Measurements from ENCODE around the gene HOXD13.

Gene HOXD13

GRCh38 chr2:176092270-176093144, at the start of gene HOXD13 (continued):
- TF ChIP-seq REPIN1 (tag by site-specific recombination; IDR thresholded peaks at IDR 0.05; ENCODE audit: low read depth) (no peak), ZNF692 (tag by site-specific recombination; IDR thresholded peaks at IDR 0.05) (peak; percentile 86), PRDM2 (tag by site-specific recombination; IDR thresholded peaks at IDR 0.05; ENCODE audit: borderline replicate concordance) (no peak), PRDM10 (tag by site-specific recombination; IDR thresholded peaks at IDR 0.05) (peak; percentile 24; the same call in 1 of the 2 replicates), SP7 (tag by site-specific recombination; IDR thresholded peaks at IDR 0.05) (no peak), KLF7 (tag by site-specific recombination; IDR thresholded peaks at IDR 0.05; ENCODE audit: borderline replicate concordance) (no peak), CTCF (tag by site-specific recombination; IDR thresholded peaks at IDR 0.05) (no peak), ZFHX2 (tag by site-specific recombination; conservative IDR thresholded peaks at IDR 0.05) (no peak; the same call in none of the 2 replicates), ZNF140 (tag by site-specific recombination; IDR thresholded peaks at IDR 0.05) (no peak), ZNF76 (tag by site-specific recombination; IDR thresholded peaks at IDR 0.05; ENCODE audit: borderline replicate concordance, low read depth) (no peak), ZIC2 (tag by site-specific recombination; IDR thresholded peaks at IDR 0.05) (peak; percentile 66), OVOL3 (tag by site-specific recombination; IDR thresholded peaks at IDR 0.05) (no peak), ZNF529 (tag by site-specific recombination; IDR thresholded peaks at IDR 0.05; ENCODE audit: insufficient replicate concordance) (no peak), MYNN (tag by site-specific recombination; IDR thresholded peaks at IDR 0.05; ENCODE audit: borderline replicate concordance) (no peak), ZNF16 (tag by site-specific recombination; IDR thresholded peaks at IDR 0.05; ENCODE audit: low read depth) (no peak), SP3 (tag by site-specific recombination; IDR thresholded peaks at IDR 0.05) (peak; percentile 42; the same call in 1 of the 2 replicates), ZNF433 (tag by site-specific recombination; IDR thresholded peaks at IDR 0.05; ENCODE audit: low read depth) (no peak), SCRT2 (tag by site-specific recombination; IDR thresholded peaks at IDR 0.05) (peak; percentile 91), ZFP69B (tag by site-specific recombination; IDR thresholded peaks at IDR 0.05) (peak; percentile 66), KLF8 (tag by site-specific recombination; IDR thresholded peaks at IDR 0.05) (0 out of 2 replicates have a peak, but pooled peaks have one; percentile 42), ZNF311 (tag by site-specific recombination; IDR thresholded peaks at IDR 0.05; ENCODE audit: borderline replicate concordance) (no peak), GLIS1 (tag by site-specific recombination; IDR thresholded peaks at IDR 0.05) (peak; percentile 79; the same call in 1 of the 2 replicates), ZNF473 (tag by site-specific recombination; IDR thresholded peaks at IDR 0.05) (no peak), ZSCAN18 (tag by site-specific recombination; IDR thresholded peaks at IDR 0.05) (no peak), ZNF184 (tag by site-specific recombination; IDR thresholded peaks at IDR 0.05) (no peak)
